Measurements from ENCODE around the gene MICU2.
A peak's percentile ranks its signal among the peaks of the same experiment; 100 is the strongest.

MICU2 gene

DNA sequence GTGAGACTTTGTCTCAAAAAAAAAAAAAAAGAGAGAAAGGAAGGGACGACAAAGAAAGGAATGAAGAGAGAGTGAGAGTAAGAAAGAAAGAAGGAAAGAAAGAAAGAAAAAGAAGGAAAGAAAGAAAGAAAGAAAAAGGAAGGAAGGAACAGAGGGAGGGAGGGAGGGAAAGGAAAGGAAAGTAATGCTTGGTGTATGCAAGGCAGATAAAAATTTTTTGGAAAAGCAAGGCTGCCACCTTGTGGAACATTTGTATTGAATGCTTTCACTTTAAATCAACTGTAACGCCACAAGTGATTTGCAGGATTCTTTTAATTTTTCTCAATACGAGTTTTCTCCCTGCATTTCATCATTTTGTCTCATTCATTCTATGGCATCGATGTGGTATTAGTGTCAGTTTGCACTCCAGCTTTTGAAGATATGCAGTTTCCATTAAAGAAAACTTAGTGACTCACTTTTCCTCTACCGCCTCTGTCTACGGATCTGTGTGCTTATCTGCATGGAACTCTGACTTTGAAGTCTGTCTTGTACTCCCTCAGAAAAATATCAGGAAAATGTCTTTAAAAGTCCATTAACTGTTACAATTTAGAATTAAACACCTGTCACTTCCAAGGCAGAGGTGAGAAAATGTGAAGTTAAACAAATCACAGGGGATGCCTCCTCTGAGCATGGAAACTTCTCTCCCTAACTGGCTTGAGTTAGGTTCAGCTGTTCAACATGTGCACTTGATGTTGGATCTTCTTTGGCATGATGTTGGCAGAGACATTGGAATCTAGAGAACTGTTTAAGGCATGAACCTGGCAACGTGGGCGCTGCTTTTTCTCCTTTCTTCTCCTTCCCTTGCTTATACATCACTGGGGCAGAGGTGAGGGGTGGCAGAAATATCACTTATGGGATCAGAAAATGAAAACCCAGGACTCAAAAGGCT, 124.8 kb downstream of the MICU2 start:
- DNase-seq, result peak; percentile 88

DNA sequence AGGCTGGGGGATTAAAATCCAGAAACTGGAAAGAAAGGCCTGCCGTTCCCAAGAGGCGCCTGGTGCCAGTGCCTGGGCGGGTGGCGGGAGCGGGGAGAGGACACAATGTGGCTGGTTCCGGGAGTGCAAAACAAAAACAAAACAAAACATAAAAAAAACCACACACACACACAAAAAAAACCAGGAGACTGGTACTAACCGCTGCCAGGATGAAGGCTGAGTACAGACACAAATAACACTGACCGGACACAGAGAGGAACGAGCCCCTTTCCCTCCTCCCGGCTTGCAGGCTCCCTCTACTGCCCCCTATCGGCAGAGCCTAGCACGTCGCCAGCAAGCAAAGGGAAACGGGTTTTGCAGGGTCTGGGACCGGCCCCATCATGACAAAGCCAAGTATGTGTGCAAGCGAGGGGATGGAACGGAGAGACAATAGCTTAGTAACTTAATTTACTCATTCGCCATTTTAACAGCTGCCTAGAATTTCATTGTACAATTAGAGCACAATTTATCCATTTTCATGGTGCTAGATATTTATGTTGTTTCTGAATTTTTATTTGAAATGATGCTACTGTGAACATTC, 127.0 kb downstream of the MICU2 start:
- peak; percentile 89 for DNase-seq

DNA sequence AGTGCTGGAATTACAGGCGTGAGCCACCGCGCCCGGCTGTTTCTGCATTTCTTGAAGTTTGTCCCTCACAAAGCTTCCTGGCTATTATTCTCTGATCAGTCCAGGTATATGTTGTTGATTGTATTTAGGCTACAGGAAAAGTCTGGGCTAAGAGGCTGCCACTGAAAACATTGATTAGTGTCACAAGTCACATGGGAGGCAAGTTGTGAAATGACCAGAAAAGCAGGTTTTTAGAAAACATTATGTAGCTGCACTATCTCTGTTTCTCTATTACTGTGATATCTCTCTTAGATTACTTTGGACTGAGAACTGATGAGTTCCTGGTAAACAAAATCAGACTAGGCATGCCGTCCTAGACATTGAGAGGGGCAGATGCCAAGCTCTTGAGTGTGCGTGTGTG, 128.9 kb downstream of the MICU2 start:
- no peak for DNase-seq

DNA sequence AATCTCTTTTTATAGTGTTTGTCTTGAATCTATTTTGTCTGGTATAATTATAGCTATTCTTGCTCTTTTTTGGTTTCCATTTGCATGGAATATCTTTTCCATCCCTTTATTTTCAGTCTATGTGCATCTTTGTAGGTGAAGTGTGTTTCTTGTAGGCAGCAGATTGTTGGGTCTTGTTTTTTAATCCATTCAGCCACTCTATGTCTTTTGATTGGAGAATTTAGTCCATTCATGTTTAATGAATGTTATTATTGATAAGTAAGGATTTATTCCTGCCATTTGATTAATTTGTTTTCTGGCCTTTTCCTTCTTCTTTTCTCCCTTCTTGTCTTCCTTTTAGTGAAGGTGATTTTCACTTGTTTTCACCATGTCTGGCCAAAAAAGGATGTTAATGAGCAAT, 133.2 kb downstream of the MICU2 start:
- no peak for DNase-seq

DNA sequence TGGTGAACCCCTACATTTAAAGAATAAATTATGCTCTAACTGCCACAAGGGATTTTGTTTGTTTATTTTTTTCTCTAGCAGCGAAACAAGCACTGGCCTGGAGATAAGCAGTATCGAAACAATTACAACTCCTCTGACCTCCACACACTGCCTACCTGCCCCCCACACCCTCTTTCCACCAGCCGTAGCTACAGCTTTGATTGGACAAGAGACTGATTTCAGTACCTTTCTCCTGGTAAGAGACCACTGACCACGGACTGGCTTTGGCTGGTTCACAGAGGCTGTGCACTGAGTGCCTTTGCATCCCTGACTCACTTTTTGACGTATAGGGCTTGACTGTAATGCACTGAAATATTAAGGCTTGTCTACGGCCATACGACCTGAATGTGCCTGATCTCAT, 137.4 kb downstream of the MICU2 start:
- DNase-seq, result no peak

DNA sequence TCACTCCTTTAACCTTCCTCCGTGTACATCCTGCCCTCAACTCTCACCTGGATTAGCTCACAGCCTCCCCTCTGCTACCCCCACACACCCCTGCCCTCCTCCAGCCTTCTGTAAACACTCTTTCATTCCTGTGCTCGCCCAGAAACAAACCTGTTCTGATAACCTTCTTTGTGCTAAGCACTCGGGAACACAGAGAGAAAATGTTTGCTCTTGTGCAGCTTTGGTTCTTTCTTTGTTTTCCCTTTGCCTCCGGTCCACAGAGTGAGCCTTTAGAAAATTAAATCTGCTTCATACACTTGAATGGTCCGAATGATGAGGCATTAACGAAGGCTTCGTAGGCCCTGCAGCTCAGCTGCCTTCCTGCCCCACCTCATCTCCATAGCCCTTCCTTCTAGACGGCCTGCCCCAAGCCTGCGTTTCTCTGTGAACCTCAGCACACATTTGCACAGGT, 138.2 kb downstream of the MICU2 start:
- DNase-seq, result no peak

DNA sequence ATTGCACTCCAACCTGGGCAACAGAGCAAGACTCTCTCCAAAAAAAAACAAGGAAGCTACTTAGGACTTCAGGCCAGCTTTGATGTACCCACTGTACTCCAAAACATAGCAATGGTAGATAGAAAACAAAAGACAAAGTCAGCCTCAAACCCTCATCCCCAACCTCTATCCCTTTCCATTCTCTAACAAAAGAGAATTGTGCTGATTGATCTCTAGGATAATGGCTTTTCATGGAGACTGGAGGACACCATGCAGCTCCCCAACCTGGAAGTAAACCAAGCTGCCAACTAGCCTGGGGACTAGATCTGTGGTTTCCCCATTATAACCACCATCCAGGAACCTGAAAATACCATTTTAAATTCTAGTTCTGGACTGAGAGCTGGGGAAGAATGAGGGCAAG, 140.5 kb downstream of the MICU2 start:
- no peak for DNase-seq

DNA sequence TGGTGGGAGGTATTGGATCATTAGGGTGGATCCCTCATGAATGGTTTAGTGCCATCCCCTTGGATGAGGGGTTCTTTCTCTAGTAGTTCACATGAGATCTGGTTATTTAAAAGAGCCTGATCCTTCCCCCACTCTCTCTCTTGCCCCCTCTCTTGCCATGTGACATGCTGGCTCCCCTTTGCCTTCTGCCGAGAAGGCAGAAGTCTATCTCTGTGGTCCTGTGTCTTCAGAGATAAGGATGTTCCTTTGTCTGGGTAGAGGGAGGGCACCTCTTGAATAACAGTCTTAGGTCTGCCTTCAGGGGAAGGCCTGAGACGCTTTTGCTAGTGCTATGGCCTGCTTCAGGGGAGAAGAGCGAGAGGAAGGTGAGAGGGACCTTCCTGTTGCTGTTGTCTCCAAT, 142.8 kb downstream of the MICU2 start:
- DNase-seq, result no peak

DNA sequence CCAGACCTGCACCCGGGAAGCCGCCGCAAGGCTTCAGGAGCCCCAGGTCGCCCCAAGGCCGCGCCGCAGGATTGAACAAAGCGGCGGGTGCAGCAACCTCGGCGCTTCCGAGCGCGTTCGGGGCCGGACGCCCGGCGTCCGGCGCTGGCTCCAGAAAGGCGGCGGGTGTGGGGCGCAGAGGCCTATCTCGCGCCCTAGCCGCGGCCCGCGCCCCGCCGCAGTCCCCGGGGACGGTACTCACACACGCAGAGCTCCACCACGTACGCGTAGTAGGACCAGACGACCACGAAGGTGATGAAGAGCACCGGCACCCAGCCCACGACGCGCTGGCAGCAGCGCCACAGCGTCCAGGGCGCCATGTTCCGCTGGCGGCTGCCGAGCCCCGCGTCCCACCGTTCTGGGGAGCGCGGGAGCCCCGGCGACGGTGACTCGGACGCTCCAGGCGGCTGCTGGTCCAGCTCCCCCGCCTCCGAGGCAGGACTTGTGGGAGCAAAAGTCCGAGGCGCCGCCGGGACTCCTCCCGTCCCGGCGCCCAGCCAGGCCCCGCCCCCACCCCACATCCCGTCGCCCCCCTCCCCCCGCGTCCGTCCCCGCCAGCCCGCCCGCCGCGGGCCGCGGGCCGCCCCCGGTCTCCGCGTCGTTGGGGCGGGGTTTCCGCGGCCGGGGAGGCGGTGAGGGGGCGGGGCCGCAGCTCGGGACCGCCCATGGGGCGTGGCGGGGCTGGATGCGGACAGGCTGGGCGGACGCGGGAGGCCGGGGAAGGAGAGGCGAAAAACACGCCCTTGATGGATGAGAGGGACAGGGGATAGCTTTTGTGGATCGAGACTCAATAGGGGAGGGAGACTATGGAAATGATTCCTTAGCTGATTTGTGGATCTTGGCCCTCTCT, 144.9 kb downstream of the MICU2 start, which contains the start of gene ZDHHC20:
Gene ZDHHC20, minus strand, starts transcription at position 491 of the 889 bp plus-strand sequence. Its CDS starts 132 bp downstream, at position 359.
- peak; percentile 91 for DNase-seq

DNA sequence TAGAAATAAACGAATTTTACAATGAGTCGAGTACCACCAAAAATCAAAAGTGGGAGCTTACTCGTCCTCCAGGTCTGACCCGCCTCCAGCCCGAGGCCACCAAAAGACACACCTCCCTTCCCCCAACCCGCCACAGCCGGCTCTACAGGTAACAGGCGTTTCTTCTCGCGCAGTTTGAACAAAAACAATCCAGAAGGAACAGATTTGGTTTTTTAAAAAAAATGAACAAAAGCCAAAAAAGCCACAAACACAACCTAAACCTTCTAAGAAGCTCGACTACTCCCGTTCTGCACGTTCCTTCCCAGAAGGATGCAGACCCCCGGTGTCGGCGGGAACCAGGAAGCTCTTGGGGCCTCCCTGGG, 145.5 kb downstream of the MICU2 start:
- peak; percentile 71 for DNase-seq

DNA sequence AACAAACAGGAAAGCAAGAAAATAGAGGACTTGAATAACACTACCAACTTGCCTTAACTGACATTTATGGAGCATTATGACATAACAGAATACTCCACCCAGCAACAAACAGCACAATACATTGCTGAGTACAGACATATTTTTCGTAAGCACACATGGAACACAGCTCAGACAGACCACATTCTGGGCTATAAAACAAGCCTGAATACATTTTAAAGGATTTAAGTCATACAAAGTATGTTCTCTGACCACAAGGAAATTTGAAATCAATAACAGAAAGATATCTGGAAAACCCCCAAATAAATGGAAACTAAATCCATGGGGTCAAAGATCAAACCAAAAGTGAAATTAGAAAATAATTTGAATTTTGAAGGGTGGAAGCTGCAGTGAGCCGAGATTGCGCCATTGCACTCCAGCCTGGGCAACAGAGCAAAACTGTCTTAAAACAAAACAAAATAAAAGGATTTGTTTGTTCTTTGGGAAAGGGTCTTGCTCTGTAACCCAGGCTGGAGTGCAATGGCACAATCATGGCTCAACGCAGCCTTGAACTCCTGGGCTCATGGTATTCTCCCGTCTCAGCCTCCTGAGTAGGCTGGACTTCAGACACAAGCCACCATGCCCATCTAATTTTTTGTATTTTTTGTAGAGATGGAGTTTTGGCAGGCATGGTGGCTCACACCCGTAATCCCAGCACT, 150.4 kb downstream of the MICU2 start:
- DNase-seq, result no peak

DNA sequence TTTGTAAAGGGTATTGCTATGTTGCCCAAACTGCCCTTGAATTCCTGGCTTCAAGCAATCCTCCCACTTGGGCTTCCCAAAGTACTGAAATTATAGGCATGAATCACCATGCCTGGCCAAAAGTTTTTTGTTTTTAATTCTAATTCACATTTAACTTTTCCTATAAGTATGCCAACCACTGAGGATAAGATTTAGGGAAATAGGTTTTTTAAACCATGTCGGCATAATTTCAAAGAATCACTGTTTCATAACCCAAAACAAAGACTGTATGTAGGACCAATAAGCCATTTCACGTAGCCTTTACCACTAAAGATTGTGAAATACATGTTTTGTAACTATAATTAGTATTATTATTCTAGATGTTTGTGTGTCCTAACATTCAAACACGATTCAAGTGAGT, 153.0 kb downstream of the MICU2 start:
- DNase-seq, result no peak

DNA sequence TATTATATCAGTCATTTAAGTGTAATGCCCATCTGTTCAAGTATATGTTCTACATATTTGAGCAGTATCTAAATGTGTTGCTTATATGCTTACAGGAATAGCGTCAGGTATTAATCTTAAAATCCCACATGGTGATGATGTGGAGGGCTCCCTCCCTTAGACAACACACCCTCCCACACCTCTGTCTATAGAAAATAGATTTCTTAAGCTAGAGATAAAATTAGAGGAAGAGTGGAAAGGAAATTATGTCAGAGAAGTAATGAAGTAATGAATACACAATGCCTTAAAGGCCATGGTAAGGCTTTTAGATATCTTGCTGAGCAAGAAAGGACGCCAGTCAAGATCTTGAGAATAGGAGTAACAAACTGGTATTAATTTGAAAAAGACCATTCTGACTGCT, 157.3 kb downstream of the MICU2 start:
- no peak for DNase-seq

DNA sequence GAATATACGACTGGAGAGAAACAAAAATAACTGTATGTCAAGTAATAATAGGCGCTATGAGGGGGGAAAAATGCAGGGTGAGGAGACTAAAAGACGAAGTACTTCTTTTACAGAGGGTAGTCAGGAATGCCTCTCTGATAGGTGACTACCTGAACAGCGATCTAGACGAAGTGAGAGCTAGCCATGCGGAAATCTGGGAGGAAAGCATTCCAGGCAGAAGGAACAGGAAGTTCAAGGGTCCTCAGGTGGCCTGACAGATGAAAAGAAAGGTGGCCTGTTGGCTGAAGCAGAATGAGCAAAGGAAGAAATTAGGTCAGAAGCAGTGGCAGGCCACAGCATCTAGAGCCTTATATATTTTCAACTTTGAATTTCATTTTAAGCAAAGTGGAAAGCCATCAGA, 158.2 kb downstream of the MICU2 start:
- no peak for DNase-seq

DNA sequence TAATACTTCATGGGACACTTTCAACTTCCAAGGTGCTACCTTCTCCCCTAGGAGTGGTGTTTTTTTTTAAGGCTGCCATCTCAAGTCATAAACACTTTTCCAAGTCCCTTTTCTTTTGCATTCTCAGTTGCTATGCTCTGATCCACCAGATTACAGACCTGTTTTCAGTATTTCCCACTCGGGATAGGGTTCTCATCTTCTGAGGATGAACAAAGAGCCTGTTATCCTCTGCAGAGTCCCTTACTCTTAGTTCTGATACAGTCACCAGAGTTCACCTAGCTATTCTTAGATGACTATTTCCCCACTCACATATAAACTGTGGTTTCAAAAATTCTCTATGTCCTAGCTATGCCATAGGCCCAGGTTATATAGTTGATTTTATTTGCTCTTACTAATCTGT, 160.8 kb downstream of the MICU2 start:
- no peak for DNase-seq

Data from NCI-H82 (cell line).